Stimulated activated CD8-positive, alpha-beta memory T cell treated with anti-CD3 and anti-CD28 coated beads, Interleukin-15, amount 100 ng/mL, for 4 hours (primary cell): ENCODE measurements around the gene NAT16.
"Not testable (repeated sequence)": the region's sequence is repeated elsewhere in the genome, so short reads cannot be mapped to it uniquely, and the experiment has no call there.

ENCODE experiments used
- DNase-seq, 2 donors: peaks; one replicate each; pipeline ENCODE4 v3.0.0-alpha.2; 2020; ENCODE audit warnings: low read depth in 2 of 2

The NAT16 gene

GRCh38 chr7:101125989-101126650 is 54.0 kb downstream of the NAT16 start:
- DNase-seq = no peak

DNA sequence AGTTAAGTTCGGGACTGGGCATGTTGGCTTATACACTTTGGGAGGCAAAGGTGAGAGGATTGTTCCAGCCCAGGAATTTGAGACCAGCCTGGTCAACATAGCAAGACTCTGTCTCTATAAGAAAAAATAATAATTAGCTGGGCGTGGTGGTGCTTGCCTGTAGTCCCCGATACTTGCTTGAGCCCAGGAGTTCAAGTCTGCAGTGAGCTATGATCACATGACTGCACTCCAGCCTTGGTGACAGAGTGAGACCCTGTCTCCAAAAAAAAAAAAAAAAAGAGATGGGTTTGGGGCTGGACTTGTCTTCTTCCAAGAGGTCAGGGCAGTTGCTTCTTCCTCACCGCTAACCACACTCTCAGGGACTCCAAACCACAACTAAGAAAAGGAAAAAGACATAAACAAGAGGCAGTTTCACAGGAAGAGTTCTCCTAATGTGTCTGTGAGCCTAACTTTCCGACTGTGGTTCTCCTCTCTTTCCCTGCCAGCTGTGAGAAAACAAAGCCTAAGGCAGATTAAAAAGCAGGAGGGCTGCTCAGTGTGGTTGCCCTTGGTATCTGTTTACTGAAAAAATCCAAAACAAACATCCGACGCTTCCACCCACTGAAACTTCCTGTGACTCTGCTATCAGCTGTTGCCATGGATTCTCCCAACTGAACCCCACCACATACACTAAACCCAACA is 55.6 kb downstream of the NAT16 start:
- DNase-seq = no peak

GRCh38 chr7:101123703-101124068 is 56.4 kb downstream of the NAT16 start:
- no peak for DNase-seq

DNA sequence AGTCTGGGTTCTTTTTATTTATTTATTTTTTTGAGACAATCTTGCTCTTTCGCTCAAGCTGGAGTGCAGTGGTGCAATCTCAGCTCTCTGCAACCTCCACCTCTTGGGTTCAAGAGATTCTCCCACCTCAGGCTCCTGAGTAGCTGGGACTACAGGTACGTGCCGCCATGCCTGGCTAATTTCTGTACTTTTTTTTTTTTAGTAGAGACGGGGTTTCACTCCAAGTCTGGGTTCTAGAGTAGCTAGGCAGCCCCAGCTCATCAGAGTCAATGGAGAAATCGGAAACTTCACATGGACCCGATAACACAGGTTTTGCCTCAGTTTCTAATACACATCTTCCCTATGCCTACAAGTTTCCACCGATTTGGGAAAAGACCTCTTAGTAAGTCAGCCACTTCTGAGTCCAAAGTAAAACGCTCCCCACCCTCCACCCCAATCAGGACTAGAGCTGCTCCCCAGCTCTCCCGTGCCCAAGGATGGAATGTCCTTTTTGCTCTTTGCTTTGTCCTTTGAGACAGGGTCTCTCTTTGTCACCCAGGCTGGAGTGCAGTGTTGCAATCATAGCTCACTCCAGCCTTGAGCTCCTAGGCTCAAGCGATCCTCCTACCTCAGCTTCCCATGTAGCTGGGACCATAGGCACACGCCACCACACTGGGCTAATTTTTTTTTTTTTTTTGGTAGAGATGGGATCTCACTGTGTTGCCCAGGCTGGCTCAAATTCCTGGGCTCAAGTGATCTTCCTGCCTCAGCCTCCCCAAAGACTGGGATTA is 57.0 kb downstream of the NAT16 start:
- no peak for DNase-seq

DNA sequence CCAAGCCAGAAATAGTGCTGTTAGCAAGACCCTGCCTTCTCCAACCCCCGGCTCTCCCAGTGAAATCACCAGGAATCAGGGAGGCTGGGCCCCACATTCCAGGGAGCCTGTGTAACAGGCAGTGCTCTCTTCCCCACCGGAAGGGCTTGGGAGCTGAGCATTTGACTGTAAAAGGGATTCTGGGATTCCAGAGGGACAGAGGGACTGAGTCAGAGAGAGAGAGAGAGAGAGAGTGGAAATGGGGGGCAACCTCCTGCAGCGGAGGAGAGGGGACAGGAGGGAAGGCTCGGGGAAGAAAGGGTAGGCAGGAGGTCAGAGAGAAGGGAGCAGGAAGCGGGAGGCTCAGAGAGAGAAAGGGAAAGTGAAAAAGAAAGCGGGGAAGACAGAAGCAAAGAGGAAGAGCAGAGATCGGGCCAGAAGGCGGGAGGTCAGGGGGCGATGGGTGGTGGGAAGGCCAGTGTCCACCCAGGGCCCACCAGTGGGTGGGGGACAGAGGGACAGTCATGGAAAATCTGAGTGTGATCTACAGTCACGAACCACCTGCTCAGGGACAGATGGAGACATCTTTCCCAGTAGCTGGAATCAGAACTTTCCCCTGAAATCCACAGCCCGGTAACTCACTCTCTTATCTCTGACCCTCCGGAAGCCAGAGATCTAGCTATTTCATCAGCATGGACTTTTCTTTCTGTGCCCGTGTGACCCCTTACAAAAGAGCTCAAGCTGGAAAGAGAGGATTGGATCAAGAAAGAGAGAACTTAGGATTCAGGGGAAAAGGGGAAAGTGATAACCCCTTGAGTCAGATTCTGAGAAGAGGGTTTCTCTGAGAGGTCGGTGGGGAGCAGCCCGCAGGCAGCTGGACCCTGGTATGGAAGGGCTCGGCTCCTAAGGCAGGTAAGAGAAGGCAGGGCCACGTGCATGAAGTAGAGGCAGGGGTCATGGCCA is 57.8 kb downstream of the NAT16 start:
- no peak for DNase-seq

DNA sequence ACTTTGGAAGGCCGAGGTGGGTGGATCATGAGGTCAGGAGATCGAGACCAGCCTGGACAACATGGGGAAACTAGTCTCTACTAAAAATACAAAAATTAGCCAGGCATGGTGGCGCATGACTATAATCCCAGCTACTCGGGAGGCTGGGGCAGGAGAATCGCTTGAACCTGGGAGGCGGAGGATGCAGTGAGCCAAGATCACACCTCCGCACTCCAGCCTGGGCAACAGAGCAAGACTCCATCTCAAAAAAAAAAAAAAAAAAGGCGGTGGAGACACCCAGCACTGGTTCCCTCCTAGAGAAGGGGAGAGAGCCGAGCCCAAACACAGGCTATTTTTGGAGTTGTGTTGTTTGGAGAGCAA is 58.5 kb downstream of the NAT16 start:
- not testable (repeated sequence) for DNase-seq
